K562 (cell line): ENCODE results near the gene MRPS33. TPM values are rescaled to one million over a fixed set of nuclear protein-coding genes. Genes with fewer than 3 reads are reported as not detected.

Experiments
- ATAC-seq: fragments of 200-7000 bp; cut with Tn5 transposase; 3 replicates; pipeline ENCODE4 v1.9.1; 2020; ENCODE audit warnings: moderate library complexity
- BruUV-seq: library from RNA; stranded (reverse); fragments of 400-500 nt; replicated peaks from 2 replicates; lab custom pipeline; 2021; lab: Mats Ljungman, UMichigan
- CTCF ChIA-PET: fragments of 300-600 bp; formaldehyde crosslinking; extraction: SDS; loops from one replicate; lab custom pipeline; 2021; ENCODE audit warnings: low intra/inter-chr PET ratio; lab: Yijun Ruan, JAX
- POLR2A ChIA-PET: fragments of 300-600, 350-650 bp; sonication (Branson Sonifier 250); formaldehyde crosslinking; extraction: SDS; loops from one replicate; lab custom pipeline; 2021; ENCODE audit warnings: antibody characterized with exemption, inconsistent platforms; lab: Yijun Ruan, JAX
- DNase-seq, 4 experiments: peaks; one replicate each; pipeline versions ENCODE4 v3.0.0 to v3.0.0-alpha.2; 2011 to 2018; ENCODE audit warnings: low spot score in 3 of 4, mixed read lengths in 3 of 4; ENCODE audit errors: extremely low read depth in 1 of 4
- FAIRE-seq: peaks from 2 replicates; lab custom pipeline; 2011; peaks lifted over from hg19 to GRCh38; lab: Jason Lieb, UNC
- H2AFZ ChIP-seq: 2 replicates; pipeline ENCODE4 v1.6.0; 2011; ENCODE audit warnings: low read depth, low read length, control low read depth, inconsistent platforms
- H3K27ac ChIP-seq: fragments of 200-600 bp; 3 replicates; pipeline ENCODE4 v1.8.0; 2011; ENCODE audit warnings: low read depth, mild to moderate bottlenecking, control low read depth, inconsistent platforms, low read length, moderate library complexity, mixed read lengths; ENCODE audit errors: extremely low read depth
- H3K27me3 ChIP-seq, 2 experiments: fragments of 300-600 bp in 1 of 2; 2 replicates in 1 of 2; 3 replicates in 1 of 2; pipeline versions ENCODE4 v1.6.0 to v1.8.0; 2011; ENCODE audit warnings: inconsistent platforms in 2 of 2, low read length in 2 of 2, mild to moderate bottlenecking in 1 of 2, mixed read lengths in 1 of 2, moderate library complexity in 1 of 2; ENCODE audit not compliant: control insufficient read depth in 2 of 2, insufficient read depth in 2 of 2
- H3K36me3 ChIP-seq: fragments of 300-600 bp; 3 replicates; pipeline ENCODE4 v1.8.0; 2011; ENCODE audit warnings: mild to moderate bottlenecking, low read length, inconsistent platforms; ENCODE audit not compliant: control insufficient read depth, insufficient read depth
- H3K4me1 ChIP-seq, 2 experiments: fragments of 200-600 bp in 1 of 2; replicated peaks in 1 of 2; 2 replicates in 1 of 2; 3 replicates in 1 of 2; pipeline versions ENCODE4 v1.5.1 to v1.8.0; 2011; ENCODE audit warnings: inconsistent platforms in 2 of 2, low read length in 2 of 2, mild to moderate bottlenecking in 1 of 2, mixed read lengths in 1 of 2, moderate library complexity in 1 of 2; ENCODE audit not compliant: control insufficient read depth in 2 of 2, insufficient read depth in 2 of 2
- H3K4me2 ChIP-seq: 2 replicates; pipeline ENCODE4 v1.6.1; 2011; ENCODE audit warnings: low read length, control low read depth, inconsistent platforms, mixed read lengths; ENCODE audit not compliant: insufficient read depth
- H3K4me3 ChIP-seq: fragments of 200-600 bp; sonication (generic), shearing (Covaris generic); 2 replicates; pipeline ENCODE4 v1.5.1; 2016; ENCODE audit warnings: control low read depth, inconsistent platforms
- H3K79me2 ChIP-seq: fragments of 200-600 bp; 3 replicates; pipeline ENCODE4 v1.8.0; 2011; ENCODE audit warnings: low read length, inconsistent platforms; ENCODE audit not compliant: control insufficient read depth, insufficient read depth
- H3K9ac ChIP-seq, 2 experiments: 2 replicates each; pipeline versions ENCODE4 v1.6.0 to v1.6.1; 2011; ENCODE audit warnings: low read depth in 2 of 2, low read length in 2 of 2, control low read depth in 1 of 2, inconsistent platforms in 1 of 2, mild to moderate bottlenecking in 1 of 2, mixed read lengths in 1 of 2; ENCODE audit not compliant: insufficient read depth in 1 of 2
- H3K9me1 ChIP-seq: one replicate; pipeline ENCODE4 v1.6.0; 2011; ENCODE audit warnings: inconsistent platforms, mild to moderate bottlenecking, low read length, moderate library complexity; ENCODE audit not compliant: control insufficient read depth, insufficient read depth
- H3K9me3 ChIP-seq: replicated peaks from 2 replicates; pipeline ENCODE4 v1.5.1; 2011; ENCODE audit warnings: low read depth, low read length, inconsistent platforms; ENCODE audit not compliant: control insufficient read depth, insufficient read depth
- H4K20me1 ChIP-seq: replicated peaks from 2 replicates; pipeline ENCODE4 v1.6.1; 2011; ENCODE audit warnings: low read length, inconsistent platforms, mixed read lengths; ENCODE audit not compliant: control insufficient read depth, insufficient read depth
- NFE2 ChIP-seq: IDR thresholded peaks from 2 replicates; pipeline ENCODE4 v1.6.1; 2014; ENCODE audit warnings: antibody characterized with exemption, low read depth
- OTX1 ChIP-seq: fragments of 450-650 bp; formaldehyde crosslinking; IDR thresholded peaks from 2 replicates; pipeline ENCODE4 v1.4.0; 2022; ENCODE audit warnings: mild to moderate bottlenecking
- ZNF780A ChIP-seq: fragments of 250-450 bp; sonication (Bioruptor Pico); IDR thresholded peaks from 2 replicates; pipeline ENCODE4 v1.5.0; 2021; ENCODE audit warnings: mild to moderate bottlenecking
- WGBS: fragments of 100-300 bp; shearing (Covaris generic); methylation state at CpG from one replicate; pipeline ENCODE4 v1.1.6; 2016; ENCODE audit warnings: low coverage, mixed read lengths; ENCODE audit not compliant: insufficient coverage; ENCODE audit errors: missing lambda C conversion rate; 5-methylcytosine and 5-hydroxymethylcytosine counted together
- in situ Hi-C: fragments of 300-500 bp; cut with MboI; formaldehyde crosslinking; loops from 4 replicates; pipeline ENCODE4 v1.15.0; 2018; ENCODE audit warnings: inconsistent platforms, mixed read lengths
- intact Hi-C: fragments of 100-400 bp; cut with micrococcal nuclease; formaldehyde crosslinking; loops from 2 replicates; pipeline ENCODE4 v1.14.2; 2022
- polyA plus RNA-seq, 8 experiments: library from polyadenylated mRNA; depleted of rRNA in 4 of 8; stranded (reverse) in 5 of 8; unstranded in 3 of 8; fragments of >200 nt; fragmentation: Nextera tagmentation in 2 of 8; fragmentation: Illumina TruSeq in 1 of 8; extraction: Ambion mirVana in 2 of 8; extraction: Trizol in 1 of 8; gene quantifications; 2 replicates each; pipeline versions ENCODE4 v1.2.1 to v1.2.3, GENCODE V29; 2011 to 2014; ENCODE audit warnings: inconsistent platforms in 1 of 8, missing spikeins in 1 of 8
- total RNA-seq, 7 experiments: library from RNA; depleted of rRNA in 6 of 7; stranded (reverse); fragments of >200 nt in 6 of 7; fragmentation: Illumina TruSeq in 2 of 7; extraction: Trizol in 2 of 7; gene quantifications; 2 replicates each; pipeline versions ENCODE4 v1.2.1 to v1.2.3, GENCODE V29; 2011 to 2021; ENCODE audit warnings: low replicate concordance in 1 of 7
- TF ChIP-seq, protein P1 (sequence below): sonication (generic); formaldehyde crosslinking; IDR thresholded peaks from 2 replicates; pipeline ENCODE4 v1.8.1; 2022; ENCODE audit warnings: missing genetic modification reagents
- TF ChIP-seq, protein P2 (sequence below): fragments of 450-650 bp; formaldehyde crosslinking; IDR thresholded peaks from 2 replicates; pipeline ENCODE4 v1.4.0; 2020; ENCODE audit warnings: mild to moderate bottlenecking, moderate library complexity
- TF ChIP-seq, protein P3 (sequence below): fragments of 450-650 bp; IDR thresholded peaks from 2 replicates; pipeline ENCODE4 v1.6.1; 2017; ENCODE audit warnings: antibody characterized with exemption
- TF ChIP-seq, protein P4 (sequence below): sonication (generic); formaldehyde crosslinking; IDR thresholded peaks from 2 replicates; pipeline ENCODE4 v1.8.0; 2022; ENCODE audit warnings: missing genetic modification reagents, mild to moderate bottlenecking, borderline replicate concordance

MRPS33 gene
- total and polyA plus RNA-seq, 9 of the 15 experiments (the other 6 are each of a cell fraction or from before 2014, with no cell fraction given) = 81.1 to 442 (median 149) TPM

DNA sequence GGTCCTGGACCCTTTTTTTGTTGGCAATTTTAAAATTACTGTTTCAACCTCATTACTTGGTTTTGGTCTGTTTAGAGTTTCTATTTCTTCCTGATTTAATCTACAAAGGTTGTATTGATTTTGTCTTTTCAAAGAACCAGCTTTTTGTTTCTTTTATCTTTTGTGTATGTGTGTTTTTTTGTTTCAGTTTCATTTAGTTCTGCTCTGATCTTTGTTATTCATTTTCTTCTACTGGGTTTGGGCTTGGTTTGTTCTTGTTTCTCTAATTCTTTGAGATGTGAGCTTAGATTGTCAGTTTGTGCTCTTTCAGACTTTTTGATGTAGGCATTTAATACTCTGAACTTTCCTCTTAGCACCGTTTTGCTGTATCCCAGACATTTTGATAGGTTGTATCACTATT lies 8.5 kb upstream of the MRPS33 start:
- DNase-seq (no peak), ATAC-seq (no peak), FAIRE-seq (no peak)
- no peak overlapping the region for H3K4me3 ChIP-seq
- H3K9me1 ChIP-seq = no peaks in the 10 kb centered on the region
- H3K4me2 ChIP-seq = no peak overlapping the region
- in situ Hi-C loops = no loop called here
- H3K27me3 ChIP-seq = peaks cover 0 to 1% of the 10 kb centered on the region in 2 experiments; a peak in 1 of 5 replicates
- no peaks in the 10 kb centered on the region for H4K20me1 ChIP-seq
- intact Hi-C loops = no loop called here
- WGBS = 0% methylated on average over 1 of the region's 1 CpG
- no peak overlapping the region for H3K27ac ChIP-seq
- no peak overlapping the region for H3K9ac ChIP-seq
- POLR2A ChIA-PET = interaction anchor here (0.9 kb wide), 1 partner anchor 9 kb away, joined by 3 read pairs; no protein-coding TSS in a partner anchor
- TF ChIP-seq, protein P1, sequence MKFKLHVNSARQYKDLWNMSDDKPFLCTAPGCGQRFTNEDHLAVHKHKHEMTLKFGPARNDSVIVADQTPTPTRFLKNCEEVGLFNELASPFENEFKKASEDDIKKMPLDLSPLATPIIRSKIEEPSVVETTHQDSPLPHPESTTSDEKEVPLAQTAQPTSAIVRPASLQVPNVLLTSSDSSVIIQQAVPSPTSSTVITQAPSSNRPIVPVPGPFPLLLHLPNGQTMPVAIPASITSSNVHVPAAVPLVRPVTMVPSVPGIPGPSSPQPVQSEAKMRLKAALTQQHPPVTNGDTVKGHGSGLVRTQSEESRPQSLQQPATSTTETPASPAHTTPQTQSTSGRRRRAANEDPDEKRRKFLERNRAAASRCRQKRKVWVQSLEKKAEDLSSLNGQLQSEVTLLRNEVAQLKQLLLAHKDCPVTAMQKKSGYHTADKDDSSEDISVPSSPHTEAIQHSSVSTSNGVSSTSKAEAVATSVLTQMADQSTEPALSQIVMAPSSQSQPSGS (CRISPR knock-in tag) = no peak
- TF ChIP-seq, protein P2, sequence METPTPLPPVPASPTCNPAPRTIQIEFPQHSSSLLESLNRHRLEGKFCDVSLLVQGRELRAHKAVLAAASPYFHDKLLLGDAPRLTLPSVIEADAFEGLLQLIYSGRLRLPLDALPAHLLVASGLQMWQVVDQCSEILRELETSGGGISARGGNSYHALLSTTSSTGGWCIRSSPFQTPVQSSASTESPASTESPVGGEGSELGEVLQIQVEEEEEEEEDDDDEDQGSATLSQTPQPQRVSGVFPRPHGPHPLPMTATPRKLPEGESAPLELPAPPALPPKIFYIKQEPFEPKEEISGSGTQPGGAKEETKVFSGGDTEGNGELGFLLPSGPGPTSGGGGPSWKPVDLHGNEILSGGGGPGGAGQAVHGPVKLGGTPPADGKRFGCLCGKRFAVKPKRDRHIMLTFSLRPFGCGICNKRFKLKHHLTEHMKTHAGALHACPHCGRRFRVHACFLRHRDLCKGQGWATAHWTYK = no peak
- TF ChIP-seq OTX1 (CRISPR knock-in tag) = no peak
- TF ChIP-seq, protein P3, sequence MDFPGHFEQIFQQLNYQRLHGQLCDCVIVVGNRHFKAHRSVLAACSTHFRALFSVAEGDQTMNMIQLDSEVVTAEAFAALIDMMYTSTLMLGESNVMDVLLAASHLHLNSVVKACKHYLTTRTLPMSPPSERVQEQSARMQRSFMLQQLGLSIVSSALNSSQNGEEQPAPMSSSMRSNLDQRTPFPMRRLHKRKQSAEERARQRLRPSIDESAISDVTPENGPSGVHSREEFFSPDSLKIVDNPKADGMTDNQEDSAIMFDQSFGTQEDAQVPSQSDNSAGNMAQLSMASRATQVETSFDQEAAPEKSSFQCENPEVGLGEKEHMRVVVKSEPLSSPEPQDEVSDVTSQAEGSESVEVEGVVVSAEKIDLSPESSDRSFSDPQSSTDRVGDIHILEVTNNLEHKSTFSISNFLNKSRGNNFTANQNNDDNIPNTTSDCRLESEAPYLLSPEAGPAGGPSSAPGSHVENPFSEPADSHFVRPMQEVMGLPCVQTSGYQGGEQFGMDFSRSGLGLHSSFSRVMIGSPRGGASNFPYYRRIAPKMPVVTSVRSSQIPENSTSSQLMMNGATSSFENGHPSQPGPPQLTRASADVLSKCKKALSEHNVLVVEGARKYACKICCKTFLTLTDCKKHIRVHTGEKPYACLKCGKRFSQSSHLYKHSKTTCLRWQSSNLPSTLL = no peak
- TF ChIP-seq NFE2 = no peak
- no peak for TF ChIP-seq ZNF780A (CRISPR knock-in tag)
- TF ChIP-seq, protein P4, sequence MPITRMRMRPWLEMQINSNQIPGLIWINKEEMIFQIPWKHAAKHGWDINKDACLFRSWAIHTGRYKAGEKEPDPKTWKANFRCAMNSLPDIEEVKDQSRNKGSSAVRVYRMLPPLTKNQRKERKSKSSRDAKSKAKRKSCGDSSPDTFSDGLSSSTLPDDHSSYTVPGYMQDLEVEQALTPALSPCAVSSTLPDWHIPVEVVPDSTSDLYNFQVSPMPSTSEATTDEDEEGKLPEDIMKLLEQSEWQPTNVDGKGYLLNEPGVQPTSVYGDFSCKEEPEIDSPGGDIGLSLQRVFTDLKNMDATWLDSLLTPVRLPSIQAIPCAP = no peak
- no peaks in the 10 kb centered on the region for H3K36me3 ChIP-seq
- H3K9me3 ChIP-seq = 0 out of 2 replicates have a peak, but pooled peaks cover 3% of the 10 kb centered on the region
- no TSS peak for BruUV-seq
- H3K79me2 ChIP-seq = no peaks in the 10 kb centered on the region
- H3K4me1 ChIP-seq = no peaks in the 10 kb centered on the region
- no peak overlapping the region for H2AFZ ChIP-seq
- CTCF ChIA-PET = no interaction called here
